Measurements from ENCODE around the gene QRICH1. TPM values are rescaled to one million over a fixed set of nuclear protein-coding genes. Genes with fewer than 3 reads are reported as not detected.

The QRICH1 gene
- total and polyA plus RNA-seq, 2 of the 13 experiments (the other 11 are each of a cell fraction or from before 2014, with no cell fraction given): 52.6 to 102 TPM

DNA sequence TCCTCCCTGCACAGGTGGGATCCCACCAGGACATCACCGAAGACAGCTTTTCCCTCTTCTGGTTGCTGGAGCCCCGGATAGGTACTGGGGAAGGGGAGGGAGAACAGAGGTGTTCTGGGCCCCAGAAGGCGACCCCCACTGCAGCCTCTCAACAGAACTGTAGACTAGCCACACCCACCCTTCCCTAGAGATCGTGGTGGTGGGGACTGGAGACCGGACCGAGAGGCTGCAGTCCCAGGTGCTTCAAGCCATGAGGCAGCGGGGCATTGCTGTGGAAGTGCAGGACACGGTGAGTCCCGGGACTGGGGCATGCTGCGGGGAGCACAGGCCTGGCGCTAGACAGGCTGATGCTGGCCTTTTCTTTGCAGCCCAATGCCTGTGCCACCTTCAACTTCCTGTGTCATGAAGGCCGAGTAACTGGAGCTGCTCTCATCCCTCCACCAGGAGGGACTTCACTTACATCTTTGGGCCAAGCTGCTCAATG lies 71.1 kb downstream of the QRICH1 start (continued):
- no peak for TF ChIP-seq SOX6 (IDR thresholded peaks at IDR 0.05)
- TF ChIP-seq SOX6 (CRISPR knock-in tag; IDR thresholded peaks at IDR 0.05): no peak
- no peak for TF ChIP-seq U2AF1 (optimal IDR thresholded peaks at IDR 0.05; ENCODE audit: low read depth, low read length)
- TF ChIP-seq WIZ (CRISPR knock-in tag; IDR thresholded peaks at IDR 0.05): no peak
- no peak for TF ChIP-seq ZNF644 (CRISPR knock-in tag; IDR thresholded peaks at IDR 0.05; ENCODE audit: low read depth)
- TF ChIP-seq ARHGAP35 (CRISPR knock-in tag; IDR thresholded peaks at IDR 0.05; ENCODE audit: borderline replicate concordance): no peak
- no peak for TF ChIP-seq PLRG1 (conservative IDR thresholded peaks at IDR 0.05)
- no peak for TF ChIP-seq HMGXB3 (CRISPR knock-in tag; IDR thresholded peaks at IDR 0.05; ENCODE audit: borderline replicate concordance)
- TF ChIP-seq NFYB (CRISPR knock-in tag; IDR thresholded peaks at IDR 0.05): no peak
- peak; percentile 6; the same call in 1 of the 2 replicates for TF ChIP-seq ZSCAN30 (CRISPR knock-in tag; IDR thresholded peaks at IDR 0.05)
- 0 out of 2 replicates have a peak, but pooled peaks have one; percentile 17 for TF ChIP-seq SALL2 (CRISPR knock-in tag; IDR thresholded peaks at IDR 0.05)
- no peak for TF ChIP-seq RBFOX2 (IDR thresholded peaks at IDR 0.05; ENCODE audit: low read depth, low read length)

Data from HepG2 (cell line).